Activated T-cell treated with anti-CD3 and anti-CD28 coated beads for 4 hours (primary cell): ENCODE data around the gene TRERF1.
"Not testable (repeated sequence)": the region's sequence is repeated elsewhere in the genome, so short reads cannot be mapped to it uniquely, and the experiment has no call there.

Experiments used
- DNase-seq: peaks from one replicate; pipeline ENCODE4 v3.0.0-alpha.2; 2020

TRERF1 gene

DNA sequence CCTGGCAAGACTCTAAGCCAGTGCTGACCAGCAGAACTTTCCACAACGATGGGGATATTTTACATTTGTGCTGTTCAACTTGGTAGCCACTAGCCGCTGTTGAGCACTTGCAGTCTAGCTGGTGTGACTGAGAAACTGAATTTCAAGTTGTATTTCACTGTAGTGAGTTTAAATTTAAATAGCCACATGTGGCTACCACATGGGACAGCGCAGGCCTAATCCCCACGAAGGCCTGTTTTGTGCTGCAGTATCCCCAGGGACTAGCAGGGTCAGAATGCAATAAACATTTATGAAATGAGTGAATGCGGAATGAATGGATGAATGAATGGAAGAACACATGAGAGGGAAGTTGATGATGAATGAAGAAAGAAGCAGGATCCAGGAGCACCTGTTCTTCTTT is 115.8 kb downstream of the TRERF1 start:
- DNase-seq, result no peak

GRCh38 chr6:42334870-42335269 is 116.9 kb downstream of the TRERF1 start:
- no peak for DNase-seq

- DNase-seq, result no peak
These were observed 118.1 kb downstream of the TRERF1 start for GRCh38 chr6:42333612-42334011.

GRCh38 chr6:42332916-42333315 is 118.8 kb downstream of the TRERF1 start:
- DNase-seq, result no peak

DNA sequence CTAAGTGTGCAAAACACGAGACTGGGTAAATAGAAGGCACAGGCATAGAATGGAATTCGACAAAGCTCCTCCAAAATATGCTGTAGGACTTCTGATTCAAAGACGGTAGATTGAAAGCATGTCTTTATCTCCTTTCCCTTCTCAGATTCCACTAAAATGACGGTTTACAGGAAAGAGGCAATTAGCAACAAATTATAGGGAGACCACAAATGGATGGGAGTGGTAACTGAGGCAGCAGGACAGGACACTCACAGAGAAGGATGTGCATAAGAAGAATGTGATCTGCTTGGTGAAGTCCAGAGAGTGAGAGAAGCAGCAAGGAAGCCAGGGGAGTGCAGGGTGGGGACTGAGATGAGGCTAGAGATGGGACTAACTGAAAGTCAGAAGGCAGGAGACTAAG is 120.7 kb downstream of the TRERF1 start:
- DNase-seq, result no peak

DNA sequence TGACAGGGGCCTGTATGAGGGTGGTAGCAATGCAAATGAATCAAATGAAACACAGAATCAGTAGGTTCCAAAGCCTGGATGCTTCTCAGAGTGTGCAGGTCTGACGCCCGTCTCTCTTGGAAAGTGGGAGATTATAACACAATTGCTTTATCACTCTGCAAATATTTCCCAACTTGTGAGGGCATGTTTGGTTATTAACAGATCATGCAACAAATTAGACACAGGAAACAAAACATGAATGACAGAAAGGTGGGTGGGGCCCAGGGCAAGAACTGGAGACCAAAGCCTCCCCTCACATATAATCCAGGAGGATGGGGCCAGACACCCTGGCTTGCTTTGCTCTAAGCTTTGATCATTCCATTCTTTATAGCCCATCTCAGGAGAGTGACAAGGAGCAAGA is 125.5 kb downstream of the TRERF1 start:
- DNase-seq, result no peak

- not testable (repeated sequence) for DNase-seq
These were observed 126.9 kb downstream of the TRERF1 start for GRCh38 chr6:42324656-42325324.

GRCh38 chr6:42322676-42323075 is 129.1 kb downstream of the TRERF1 start:
- no peak for DNase-seq

DNA sequence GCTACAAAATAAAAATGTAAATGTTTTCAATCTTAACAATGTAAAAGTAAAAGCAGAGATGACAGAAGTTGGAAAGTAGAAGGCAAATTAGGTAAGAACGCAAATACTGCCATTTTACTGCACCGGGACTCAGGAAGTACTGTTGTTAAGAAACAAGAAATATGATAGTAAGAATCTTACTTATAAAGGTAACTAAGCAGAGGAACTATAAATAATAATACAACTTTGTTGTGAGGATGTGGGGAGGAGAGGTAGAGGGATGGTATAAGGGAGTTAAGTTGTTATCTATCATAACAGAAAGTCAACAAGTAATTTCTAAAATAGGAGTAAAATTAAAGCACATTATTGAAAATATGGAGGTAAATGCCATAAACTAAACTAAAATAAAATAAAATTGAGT is 129.8 kb downstream of the TRERF1 start:
- no peak for DNase-seq

DNA sequence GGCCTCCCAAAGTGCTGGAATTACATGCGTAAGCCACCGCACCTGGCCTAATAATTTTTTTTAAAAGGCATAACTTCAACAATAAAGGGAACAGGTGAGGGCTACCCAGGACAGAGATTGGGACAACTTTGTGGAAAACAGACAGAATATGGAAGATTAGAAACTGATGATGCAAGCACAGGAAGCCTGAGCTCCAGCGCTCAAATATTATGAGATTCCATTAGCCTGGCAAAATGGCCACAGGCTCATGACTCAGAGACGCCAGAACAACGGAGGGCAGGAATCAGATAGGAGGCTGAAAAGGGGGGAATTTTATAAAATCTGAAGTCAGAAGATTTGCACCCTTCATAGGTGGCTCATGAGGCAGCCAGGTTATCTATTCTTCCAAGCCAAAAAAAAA is 131.0 kb downstream of the TRERF1 start:
- no peak for DNase-seq

DNA sequence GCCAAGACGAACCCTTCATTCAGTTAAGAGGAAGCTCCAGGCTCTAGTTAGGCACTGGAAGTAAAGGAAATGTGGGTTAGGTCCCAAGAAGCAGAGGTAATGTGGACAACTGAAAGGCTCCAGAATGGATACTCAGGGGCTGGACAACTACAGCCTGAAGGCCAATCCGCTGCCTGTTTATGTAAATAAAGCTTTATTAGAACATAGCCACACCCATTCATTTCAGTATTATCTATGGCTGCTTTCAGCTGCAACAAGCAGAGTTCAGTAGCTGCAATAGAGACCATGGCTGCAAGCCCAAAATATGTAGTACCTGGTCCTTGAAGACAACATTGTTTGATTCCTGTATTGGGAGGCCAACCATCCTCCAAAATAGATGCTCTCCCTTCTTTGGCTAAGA is 133.2 kb downstream of the TRERF1 start:
- no peak for DNase-seq

DNA sequence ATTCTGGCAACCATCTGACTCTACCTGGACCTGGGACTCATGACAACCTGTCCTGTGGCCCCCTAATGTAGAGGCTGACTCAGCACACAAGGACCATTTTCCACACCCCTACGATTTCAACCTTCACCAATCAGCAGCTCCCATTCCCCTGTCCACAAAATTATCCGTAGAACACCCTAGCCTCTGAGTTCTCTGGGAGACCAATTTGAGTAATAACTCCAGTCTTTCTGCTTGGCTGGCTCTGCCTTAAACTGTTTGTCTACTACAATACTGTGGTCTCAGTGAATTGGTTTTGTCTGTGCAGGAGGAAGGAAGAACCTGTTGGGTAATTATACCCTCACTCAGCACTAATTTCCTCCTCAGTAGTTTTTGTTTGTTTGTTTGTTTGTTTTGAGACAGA is 134.7 kb downstream of the TRERF1 start:
- no peak for DNase-seq

GRCh38 chr6:42315991-42316970 is 135.4 kb downstream of the TRERF1 start:
- DNase-seq, result no peak

DNA sequence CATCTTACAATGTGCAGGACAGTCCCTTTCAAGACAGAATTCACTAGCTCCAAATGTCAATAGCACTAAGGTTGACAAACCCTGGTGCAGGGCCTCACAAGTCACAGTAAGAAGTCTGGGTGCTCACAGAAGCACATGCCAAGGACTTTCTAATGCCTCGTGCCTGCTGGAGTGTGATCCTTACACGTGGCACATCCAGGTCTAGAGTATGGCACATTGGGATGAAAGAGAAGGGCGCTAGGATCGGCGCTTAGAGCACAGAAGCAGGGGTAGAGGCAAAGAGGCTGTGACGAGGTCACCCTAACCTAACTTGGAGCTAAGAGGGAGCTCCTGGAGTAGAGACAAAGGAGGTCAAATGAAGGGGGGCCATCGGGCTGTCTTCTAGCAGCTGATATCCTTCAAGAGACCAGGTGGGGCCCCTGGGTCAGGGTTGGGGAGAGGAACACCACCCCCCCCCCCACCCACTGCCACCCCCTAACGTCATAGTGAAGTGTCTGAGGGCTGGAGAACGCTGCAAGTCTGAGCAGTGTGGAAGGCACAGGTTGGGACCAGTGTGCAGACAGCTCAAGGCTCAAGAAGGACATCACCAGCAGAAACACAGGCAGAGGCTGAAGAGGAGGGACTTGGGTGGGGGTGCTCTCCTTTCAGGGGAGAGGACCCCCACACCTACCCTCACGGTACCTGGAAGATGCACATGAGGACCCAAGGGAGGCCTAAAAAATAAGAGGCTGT is 136.3 kb downstream of the TRERF1 start:
- DNase-seq, result no peak

- no peak for DNase-seq
These were observed 137.0 kb downstream of the TRERF1 start for GRCh38 chr6:42314571-42315258.

DNA sequence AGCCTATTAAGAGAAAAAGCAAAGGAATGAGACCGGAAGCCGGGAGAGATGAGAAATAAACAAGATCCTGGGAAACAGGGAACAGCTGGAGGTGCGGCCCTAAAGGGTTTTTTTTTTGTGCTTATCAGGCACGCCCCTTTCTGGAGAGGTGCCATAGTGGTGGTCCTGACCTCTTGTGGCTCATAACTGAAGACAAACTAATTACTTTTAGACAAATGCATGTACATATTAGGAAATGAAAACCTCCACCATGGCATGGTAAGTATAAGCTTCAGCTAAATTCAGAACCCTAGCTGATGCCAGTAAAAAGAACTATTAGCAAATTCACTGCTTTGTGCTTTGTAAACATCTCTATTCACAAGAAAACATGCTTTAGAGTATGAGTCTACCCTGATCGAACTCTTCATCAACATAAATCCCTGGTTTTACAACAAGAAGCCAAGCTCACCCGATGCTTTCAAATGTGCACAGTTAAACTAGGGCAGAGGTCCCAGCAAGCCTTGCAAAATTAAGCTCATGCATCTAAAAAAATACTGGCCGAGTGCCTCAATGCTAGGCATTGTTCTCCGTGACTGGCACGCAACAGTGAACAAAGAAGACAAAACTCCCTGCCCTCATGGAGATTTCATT is 137.7 kb downstream of the TRERF1 start:
- no peak for DNase-seq

DNA sequence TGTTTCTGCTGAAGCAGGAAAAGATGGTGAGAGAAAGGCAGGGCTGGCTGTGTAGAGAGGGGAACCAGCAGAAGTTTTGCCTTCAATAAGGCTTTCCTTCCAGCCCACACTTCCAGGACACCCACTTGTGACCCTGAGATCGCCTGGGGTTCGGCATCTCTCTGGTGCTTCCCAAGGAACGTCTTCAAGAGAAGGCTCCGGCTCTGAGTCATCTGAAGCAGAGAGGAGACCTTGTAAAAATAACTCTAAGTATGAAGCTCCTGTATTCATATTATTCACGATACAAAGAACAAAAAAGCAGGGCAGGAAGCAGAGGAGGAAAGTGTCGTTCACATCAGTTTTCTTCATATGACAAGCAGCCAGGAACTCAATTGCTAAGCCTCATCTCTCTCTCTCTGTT is 138.7 kb downstream of the TRERF1 start:
- no peak for DNase-seq

GRCh38 chr6:42307141-42307470 is 144.6 kb downstream of the TRERF1 start:
- no peak for DNase-seq

- DNase-seq, result no peak
These were observed 145.1 kb downstream of the TRERF1 start for GRCh38 chr6:42306439-42307140.

- DNase-seq, result no peak
These were observed 147.5 kb downstream of the TRERF1 start for GRCh38 chr6:42304053-42304712.

- DNase-seq, result no peak
These were observed 149.3 kb downstream of the TRERF1 start for GRCh38 chr6:42302411-42302810.
